Measurements from ENCODE around the gene APRT. TPM values are rescaled to one million over a fixed set of nuclear protein-coding genes. Genes with fewer than 3 reads are reported as not detected.

The APRT gene
- total and polyA plus RNA-seq, 2 of the 8 experiments (the other 6 are each of a cell fraction or from before 2014, with no cell fraction given): 221 to 267 TPM

DNA sequence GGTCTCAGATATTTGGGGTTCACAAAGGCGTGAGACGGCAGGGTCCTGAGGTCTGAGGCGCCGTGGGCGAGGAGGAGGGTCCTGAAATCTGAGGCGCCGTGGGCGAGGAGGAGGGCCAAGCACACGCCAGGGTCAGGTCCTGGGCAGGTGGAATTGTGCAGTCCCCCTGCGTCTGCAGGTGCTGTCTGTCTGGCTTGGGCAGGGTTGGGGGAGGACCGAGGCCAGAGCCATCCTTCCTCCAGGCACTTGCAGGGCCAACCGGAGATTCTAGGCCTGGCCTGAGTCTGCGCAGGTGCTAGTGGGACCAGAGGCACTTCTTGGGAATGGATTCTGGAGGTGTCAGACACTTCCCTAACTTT lies 2.4 kb upstream of the APRT start (continued):
- TF ChIP-seq BACH1 (IDR thresholded peaks at IDR 0.05; ENCODE audit: low read length): no peak
- no peak for TF ChIP-seq SRF (IDR thresholded peaks at IDR 0.05; ENCODE audit: low read depth, low read length)
- no peak for TF ChIP-seq CBX8 (IDR thresholded peaks at IDR 0.05; ENCODE audit: borderline replicate concordance, low read depth, low read length)
- TF ChIP-seq, protein P1, sequence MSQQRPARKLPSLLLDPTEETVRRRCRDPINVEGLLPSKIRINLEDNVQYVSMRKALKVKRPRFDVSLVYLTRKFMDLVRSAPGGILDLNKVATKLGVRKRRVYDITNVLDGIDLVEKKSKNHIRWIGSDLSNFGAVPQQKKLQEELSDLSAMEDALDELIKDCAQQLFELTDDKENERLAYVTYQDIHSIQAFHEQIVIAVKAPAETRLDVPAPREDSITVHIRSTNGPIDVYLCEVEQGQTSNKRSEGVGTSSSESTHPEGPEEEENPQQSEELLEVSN (IDR thresholded peaks at IDR 0.05): no peak

Data from H1 (cell line).